ENCODE results near the gene POC1B.

DNA sequence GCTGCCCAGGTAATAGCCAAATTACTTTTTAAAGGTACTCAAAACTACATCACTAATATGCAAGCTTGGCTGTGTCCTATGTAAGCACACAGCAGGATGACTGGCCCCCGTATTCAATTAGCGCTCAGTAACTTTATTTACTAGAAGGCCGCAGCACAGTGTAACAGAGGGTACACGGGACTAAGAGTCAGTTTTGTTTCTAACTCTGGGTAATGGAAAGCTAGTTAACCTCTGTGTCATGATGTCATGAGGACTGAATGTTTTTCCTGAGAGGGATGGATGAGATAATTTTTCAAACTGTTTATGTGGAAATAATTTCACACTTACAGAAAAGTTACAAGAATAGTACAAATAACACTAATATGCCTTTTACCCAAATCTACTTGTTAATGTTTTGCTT lies 28.4 kb downstream of the POC1B start:
- TF ChIP-seq FOXK1 (CRISPR knock-in tag; IDR thresholded peaks at IDR 0.05) (no peak), SP1 (CRISPR knock-in tag; conservative IDR thresholded peaks at IDR 0.05) (no peak), ZNF263 (CRISPR knock-in tag; IDR thresholded peaks at IDR 0.05; ENCODE audit: low read depth) (no peak)
- TF ChIP-seq, protein P1, sequence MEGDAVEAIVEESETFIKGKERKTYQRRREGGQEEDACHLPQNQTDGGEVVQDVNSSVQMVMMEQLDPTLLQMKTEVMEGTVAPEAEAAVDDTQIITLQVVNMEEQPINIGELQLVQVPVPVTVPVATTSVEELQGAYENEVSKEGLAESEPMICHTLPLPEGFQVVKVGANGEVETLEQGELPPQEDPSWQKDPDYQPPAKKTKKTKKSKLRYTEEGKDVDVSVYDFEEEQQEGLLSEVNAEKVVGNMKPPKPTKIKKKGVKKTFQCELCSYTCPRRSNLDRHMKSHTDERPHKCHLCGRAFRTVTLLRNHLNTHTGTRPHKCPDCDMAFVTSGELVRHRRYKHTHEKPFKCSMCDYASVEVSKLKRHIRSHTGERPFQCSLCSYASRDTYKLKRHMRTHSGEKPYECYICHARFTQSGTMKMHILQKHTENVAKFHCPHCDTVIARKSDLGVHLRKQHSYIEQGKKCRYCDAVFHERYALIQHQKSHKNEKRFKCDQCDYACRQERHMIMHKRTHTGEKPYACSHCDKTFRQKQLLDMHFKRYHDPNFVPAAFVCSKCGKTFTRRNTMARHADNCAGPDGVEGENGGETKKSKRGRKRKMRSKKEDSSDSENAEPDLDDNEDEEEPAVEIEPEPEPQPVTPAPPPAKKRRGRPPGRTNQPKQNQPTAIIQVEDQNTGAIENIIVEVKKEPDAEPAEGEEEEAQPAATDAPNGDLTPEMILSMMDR (IDR thresholded peaks at IDR 0.05) = no peak
- TF ChIP-seq, protein P2, sequence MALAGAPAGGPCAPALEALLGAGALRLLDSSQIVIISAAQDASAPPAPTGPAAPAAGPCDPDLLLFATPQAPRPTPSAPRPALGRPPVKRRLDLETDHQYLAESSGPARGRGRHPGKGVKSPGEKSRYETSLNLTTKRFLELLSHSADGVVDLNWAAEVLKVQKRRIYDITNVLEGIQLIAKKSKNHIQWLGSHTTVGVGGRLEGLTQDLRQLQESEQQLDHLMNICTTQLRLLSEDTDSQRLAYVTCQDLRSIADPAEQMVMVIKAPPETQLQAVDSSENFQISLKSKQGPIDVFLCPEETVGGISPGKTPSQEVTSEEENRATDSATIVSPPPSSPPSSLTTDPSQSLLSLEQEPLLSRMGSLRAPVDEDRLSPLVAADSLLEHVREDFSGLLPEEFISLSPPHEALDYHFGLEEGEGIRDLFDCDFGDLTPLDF (CRISPR knock-in tag; IDR thresholded peaks at IDR 0.05) = no peak
- TF ChIP-seq, protein P3, sequence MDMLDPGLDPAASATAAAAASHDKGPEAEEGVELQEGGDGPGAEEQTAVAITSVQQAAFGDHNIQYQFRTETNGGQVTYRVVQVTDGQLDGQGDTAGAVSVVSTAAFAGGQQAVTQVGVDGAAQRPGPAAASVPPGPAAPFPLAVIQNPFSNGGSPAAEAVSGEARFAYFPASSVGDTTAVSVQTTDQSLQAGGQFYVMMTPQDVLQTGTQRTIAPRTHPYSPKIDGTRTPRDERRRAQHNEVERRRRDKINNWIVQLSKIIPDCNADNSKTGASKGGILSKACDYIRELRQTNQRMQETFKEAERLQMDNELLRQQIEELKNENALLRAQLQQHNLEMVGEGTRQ (CRISPR knock-in tag; IDR thresholded peaks at IDR 0.05) = no peak
- TF ChIP-seq, protein P4, sequence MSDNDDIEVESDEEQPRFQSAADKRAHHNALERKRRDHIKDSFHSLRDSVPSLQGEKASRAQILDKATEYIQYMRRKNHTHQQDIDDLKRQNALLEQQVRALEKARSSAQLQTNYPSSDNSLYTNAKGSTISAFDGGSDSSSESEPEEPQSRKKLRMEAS (CRISPR knock-in tag; IDR thresholded peaks at IDR 0.05) = no peak
- TF ChIP-seq, protein P5, sequence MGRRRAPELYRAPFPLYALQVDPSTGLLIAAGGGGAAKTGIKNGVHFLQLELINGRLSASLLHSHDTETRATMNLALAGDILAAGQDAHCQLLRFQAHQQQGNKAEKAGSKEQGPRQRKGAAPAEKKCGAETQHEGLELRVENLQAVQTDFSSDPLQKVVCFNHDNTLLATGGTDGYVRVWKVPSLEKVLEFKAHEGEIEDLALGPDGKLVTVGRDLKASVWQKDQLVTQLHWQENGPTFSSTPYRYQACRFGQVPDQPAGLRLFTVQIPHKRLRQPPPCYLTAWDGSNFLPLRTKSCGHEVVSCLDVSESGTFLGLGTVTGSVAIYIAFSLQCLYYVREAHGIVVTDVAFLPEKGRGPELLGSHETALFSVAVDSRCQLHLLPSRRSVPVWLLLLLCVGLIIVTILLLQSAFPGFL (CRISPR knock-in tag; IDR thresholded peaks at IDR 0.05; ENCODE audit: borderline replicate concordance) = no peak

Measured in WTC11 (cell line).